Measurements from ENCODE around the gene SPART.

- TF ChIP-seq CTCF (IDR thresholded peaks at IDR 0.05) (no peak), POLR2AphosphoS5 (IDR thresholded peaks at IDR 0.05) (no peak), POLR2A (IDR thresholded peaks at IDR 0.05) (no peak)
Observed at GRCh38 chr13:36360903-36361302, 14.7 kb upstream of the SPART start.
